Cardiac fibroblast (primary cell): ENCODE measurements around the gene APOLD1.

ENCODE experiments used
- DNase-seq, 2 donors: peaks; one replicate each; pipeline versions ENCODE4 v3.0.0 to v3.0.0-alpha.2; 2010; ENCODE audit warnings: low read depth in 2 of 2
- H3K4me3 ChIP-seq, 2 donors: replicated peaks in 1 of 2; 1 replicate in 1 of 2; 2 replicates in 1 of 2; pipeline ENCODE4 v1.5.1; 2011; ENCODE audit warnings: low read depth in 2 of 2, low read length in 2 of 2, mild to moderate bottlenecking in 2 of 2, moderate library complexity in 1 of 2
- TF ChIP-seq, protein P1 (sequence below): IDR thresholded peaks from one replicate; pipeline ENCODE4 v1.5.1; 2011; ENCODE audit warnings: low read depth, mild to moderate bottlenecking, low read length, inconsistent platforms

The APOLD1 gene

DNA sequence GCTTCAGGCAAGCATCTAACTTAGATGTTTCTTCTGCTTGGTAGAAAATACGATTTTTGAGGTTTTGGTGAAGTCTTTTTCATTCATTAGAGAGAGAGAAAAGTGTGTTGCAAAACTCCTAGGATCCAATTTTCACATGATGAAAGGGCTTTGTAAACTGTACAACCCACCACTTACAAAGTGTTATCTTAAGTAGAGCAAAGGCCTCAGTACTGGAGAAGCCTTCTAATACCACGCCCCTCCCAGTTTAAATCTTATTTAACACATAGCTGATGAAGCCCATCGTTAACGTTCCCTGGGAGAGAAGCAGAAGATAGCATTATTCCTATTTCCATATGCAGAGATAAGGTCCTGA is 869 bp downstream of the APOLD1 start:
- H3K4me3 ChIP-seq: peak overlapping the region; percentile 44 to 60
- peak in 1 of 2 donors; percentile 55 for DNase-seq
- TF ChIP-seq, protein P1, sequence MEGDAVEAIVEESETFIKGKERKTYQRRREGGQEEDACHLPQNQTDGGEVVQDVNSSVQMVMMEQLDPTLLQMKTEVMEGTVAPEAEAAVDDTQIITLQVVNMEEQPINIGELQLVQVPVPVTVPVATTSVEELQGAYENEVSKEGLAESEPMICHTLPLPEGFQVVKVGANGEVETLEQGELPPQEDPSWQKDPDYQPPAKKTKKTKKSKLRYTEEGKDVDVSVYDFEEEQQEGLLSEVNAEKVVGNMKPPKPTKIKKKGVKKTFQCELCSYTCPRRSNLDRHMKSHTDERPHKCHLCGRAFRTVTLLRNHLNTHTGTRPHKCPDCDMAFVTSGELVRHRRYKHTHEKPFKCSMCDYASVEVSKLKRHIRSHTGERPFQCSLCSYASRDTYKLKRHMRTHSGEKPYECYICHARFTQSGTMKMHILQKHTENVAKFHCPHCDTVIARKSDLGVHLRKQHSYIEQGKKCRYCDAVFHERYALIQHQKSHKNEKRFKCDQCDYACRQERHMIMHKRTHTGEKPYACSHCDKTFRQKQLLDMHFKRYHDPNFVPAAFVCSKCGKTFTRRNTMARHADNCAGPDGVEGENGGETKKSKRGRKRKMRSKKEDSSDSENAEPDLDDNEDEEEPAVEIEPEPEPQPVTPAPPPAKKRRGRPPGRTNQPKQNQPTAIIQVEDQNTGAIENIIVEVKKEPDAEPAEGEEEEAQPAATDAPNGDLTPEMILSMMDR: no peak

DNA sequence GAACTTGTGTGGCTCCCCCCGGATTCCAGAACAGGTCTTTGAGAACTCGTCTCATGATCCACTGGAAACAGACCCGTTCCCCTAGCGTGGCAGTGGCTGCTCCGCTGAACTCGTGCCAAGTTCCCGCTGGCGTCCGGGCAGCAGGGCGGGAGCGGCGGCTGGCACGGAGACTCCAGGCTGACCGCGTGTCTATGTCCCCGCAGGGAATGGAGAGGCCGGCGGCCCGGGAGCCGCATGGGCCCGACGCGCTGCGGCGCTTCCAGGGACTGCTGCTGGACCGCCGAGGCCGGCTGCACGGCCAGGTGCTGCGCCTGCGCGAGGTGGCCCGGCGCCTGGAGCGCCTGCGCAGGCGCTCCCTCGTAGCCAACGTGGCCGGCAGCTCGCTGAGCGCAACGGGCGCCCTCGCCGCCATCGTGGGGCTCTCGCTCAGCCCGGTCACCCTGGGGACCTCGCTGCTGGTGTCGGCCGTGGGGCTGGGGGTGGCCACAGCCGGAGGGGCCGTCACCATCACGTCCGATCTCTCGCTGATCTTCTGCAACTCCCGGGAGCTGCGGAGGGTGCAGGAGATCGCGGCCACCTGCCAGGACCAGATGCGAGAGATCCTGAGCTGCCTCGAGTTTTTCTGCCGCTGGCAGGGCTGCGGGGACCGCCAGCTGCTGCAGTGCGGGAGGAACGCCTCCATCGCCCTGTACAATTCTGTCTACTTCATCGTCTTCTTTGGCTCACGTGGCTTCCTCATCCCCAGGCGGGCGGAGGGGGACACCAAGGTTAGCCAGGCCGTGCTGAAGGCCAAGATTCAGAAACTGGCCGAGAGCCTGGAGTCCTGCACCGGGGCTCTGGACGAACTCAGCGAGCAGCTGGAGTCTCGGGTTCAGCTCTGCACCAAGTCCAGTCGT is 1.5 kb downstream of the APOLD1 start:
- TF ChIP-seq, protein P1: no peak
- peak overlapping the region; percentile 50 to 60 for H3K4me3 ChIP-seq
- DNase-seq: peak; percentile 75 to 87

DNA sequence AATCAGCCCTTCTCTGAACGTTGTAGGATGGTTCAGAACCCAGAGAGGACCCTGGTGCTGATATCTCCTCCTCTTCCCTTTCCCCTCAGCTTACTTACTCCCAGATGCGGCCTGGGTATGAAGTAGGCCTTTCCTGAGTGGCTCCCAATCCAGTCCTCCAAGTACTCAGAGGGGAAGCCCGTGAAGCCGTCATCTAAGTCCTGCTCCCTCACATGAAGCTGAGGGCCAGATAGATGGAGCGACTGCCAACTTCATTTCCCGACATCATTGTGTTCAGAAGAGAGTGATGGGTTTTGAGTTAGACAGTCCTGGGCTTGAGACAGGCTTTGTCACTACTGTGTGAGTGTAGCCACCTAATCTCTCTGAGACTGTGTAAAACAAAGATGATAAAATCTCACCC is 2.7 kb downstream of the APOLD1 start:
- TF ChIP-seq, protein P1: no peak
- no peak overlapping the region for H3K4me3 ChIP-seq
- DNase-seq: peak in 1 of 2 donors; percentile 58

DNA sequence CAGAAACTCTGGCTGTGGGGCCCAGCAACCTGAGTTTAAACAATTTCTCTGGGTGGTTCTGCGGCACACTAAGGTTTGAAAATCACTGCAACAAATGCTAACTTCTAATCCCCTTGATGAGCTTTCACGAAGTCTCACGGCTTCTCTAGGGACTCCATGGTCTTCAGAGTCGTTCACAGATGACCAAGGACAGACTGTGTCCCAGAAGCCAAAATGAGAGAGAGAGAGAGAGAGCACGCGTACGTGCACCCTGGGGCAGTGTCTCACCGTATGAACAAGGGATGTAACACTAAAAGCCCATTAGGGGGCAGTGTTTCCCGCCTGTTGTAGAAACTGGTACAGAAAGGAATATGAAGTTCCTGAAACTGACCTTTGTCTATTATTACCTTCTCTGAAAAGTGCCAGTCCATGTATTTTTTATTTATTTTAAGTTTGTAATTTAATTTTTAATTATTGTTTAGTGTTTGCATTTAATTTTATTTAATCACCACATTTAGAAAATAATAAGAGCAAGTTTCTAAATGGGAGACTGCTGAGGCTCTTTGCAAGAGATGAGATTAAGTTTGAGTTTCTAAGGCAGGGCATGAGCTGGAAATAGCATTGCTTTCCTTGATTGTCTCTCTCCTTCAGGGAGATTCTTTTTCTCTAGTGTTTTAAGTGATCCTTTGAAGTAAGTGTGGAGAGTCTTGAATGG is 3.4 kb downstream of the APOLD1 start:
- TF ChIP-seq, protein P1: peak; percentile 66
- no peak overlapping the region for H3K4me3 ChIP-seq
- peak; percentile 85 to 89 for DNase-seq

DNA sequence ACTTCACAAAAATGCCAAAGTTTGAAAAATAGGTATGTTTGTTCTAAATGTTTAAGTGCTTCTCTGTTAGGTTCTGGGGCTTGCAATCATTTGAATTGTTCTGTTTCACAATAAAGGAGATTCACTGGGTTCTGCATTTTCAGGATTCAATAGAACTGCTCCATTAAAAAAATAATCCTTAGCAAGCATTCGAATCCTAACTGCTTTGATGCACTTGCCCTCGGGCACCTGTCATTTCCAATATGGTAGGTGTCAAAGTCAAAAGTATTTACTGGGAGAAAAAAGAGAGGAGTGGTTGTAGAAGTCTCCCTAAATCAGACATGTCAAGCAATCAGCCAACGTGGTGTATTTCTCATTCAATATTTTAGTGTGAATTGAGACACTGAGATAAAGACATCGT is 5.5 kb downstream of the APOLD1 start:
- TF ChIP-seq, protein P1: no peak
- no peak for DNase-seq
- H3K4me3 ChIP-seq: no peak overlapping the region

DNA sequence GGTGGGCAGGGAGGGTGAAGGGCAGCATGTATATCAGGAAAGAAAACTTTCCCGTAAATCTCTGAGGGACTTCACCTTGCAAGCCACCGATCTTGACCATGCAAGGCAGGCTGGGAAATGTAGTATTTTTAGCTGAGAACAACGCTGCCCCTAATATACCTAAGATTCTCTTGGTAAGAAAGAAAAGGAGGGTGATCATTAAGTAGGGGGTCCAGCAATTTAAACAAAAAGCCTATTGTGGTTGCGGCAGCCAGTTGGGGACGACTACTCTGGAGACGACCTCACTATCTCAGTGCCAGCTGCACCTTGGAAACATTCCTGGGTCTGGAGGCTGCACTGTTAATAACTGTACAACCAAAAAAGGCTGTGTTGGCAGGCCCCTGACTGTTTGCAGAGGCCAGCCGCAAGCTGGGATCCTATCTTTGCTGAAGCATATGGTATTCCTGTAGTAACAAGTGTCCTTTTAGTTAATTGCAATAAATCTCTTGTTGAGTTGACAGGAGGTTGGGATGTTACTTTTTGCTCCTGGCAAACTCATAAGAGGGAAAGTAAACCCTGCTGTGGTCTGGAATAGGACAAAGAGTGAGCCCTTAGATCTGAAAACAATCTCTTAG is 6.4 kb downstream of the APOLD1 start:
- TF ChIP-seq, protein P1: no peak
- DNase-seq: peak in 1 of 2 donors; percentile 40
- no peak overlapping the region for H3K4me3 ChIP-seq
